Measurements from ENCODE around the gene GRIN3A. TPM values are rescaled to one million over a fixed set of nuclear protein-coding genes. Genes with fewer than 3 reads are reported as not detected.

GRIN3A gene
- total RNA-seq, 1 donor from 2014 or later = 0.15 TPM

- no peak for TF ChIP-seq CTCF (IDR thresholded peaks at IDR 0.05; ENCODE audit: partially characterized antibody, unreplicated experiment)
- Mint-ChIP-seq H3K9me3 (ENCODE audit: unreplicated experiment) (no peaks in the 10 kb centered on the region), H3K4me3 (ENCODE audit: unreplicated experiment) (no peak overlapping the region), H3K27ac (ENCODE audit: unreplicated experiment) (no peak overlapping the region), H3K36me3 (ENCODE audit: unreplicated experiment) (no peaks in the 10 kb centered on the region), H3K4me1 (ENCODE audit: low read depth, unreplicated experiment) (no peaks in the 10 kb centered on the region), H3K27me3 (ENCODE audit: unreplicated experiment) (no peaks in the 10 kb centered on the region)
- no peak for DNase-seq
Observed at GRCh38 chr9:101674165-101674564, 64.3 kb downstream of the GRIN3A start.

GRCh38 chr9:101673642-101674041 lies 64.8 kb downstream of the GRIN3A start:
- TF ChIP-seq CTCF (IDR thresholded peaks at IDR 0.05; ENCODE audit: partially characterized antibody, unreplicated experiment) = no peak
- no peaks in the 10 kb centered on the region for H3K27me3 Mint-ChIP-seq (ENCODE audit: unreplicated experiment)
- DNase-seq = no peak
- H3K27ac Mint-ChIP-seq (ENCODE audit: unreplicated experiment) = no peak overlapping the region
- no peaks in the 10 kb centered on the region for H3K36me3 Mint-ChIP-seq (ENCODE audit: unreplicated experiment)
- H3K4me1 Mint-ChIP-seq (ENCODE audit: low read depth, unreplicated experiment) = no peaks in the 10 kb centered on the region
- H3K9me3 Mint-ChIP-seq (ENCODE audit: unreplicated experiment) = no peaks in the 10 kb centered on the region
- H3K4me3 Mint-ChIP-seq (ENCODE audit: unreplicated experiment) = no peak overlapping the region

- Mint-ChIP-seq H3K4me1 (ENCODE audit: low read depth, unreplicated experiment) (no peaks in the 10 kb centered on the region), H3K27ac (ENCODE audit: unreplicated experiment) (no peak overlapping the region), H3K36me3 (ENCODE audit: unreplicated experiment) (no peaks in the 10 kb centered on the region), H3K9me3 (ENCODE audit: unreplicated experiment) (no peaks in the 10 kb centered on the region), H3K27me3 (ENCODE audit: unreplicated experiment) (no peaks in the 10 kb centered on the region), H3K4me3 (ENCODE audit: unreplicated experiment) (no peak overlapping the region)
- DNase-seq = no peak
- no peak for TF ChIP-seq CTCF (IDR thresholded peaks at IDR 0.05; ENCODE audit: partially characterized antibody, unreplicated experiment)
Observed at GRCh38 chr9:101671567-101671966, 66.9 kb downstream of the GRIN3A start.

- no peaks in the 10 kb centered on the region for H3K36me3 Mint-ChIP-seq (ENCODE audit: unreplicated experiment)
- H3K4me1 Mint-ChIP-seq (ENCODE audit: low read depth, unreplicated experiment) = no peaks in the 10 kb centered on the region
- H3K9me3 Mint-ChIP-seq (ENCODE audit: unreplicated experiment) = no peaks in the 10 kb centered on the region
- no peak for DNase-seq
- H3K27ac Mint-ChIP-seq (ENCODE audit: unreplicated experiment) = no peak overlapping the region
- H3K27me3 Mint-ChIP-seq (ENCODE audit: unreplicated experiment) = no peaks in the 10 kb centered on the region
- no peak for TF ChIP-seq CTCF (IDR thresholded peaks at IDR 0.05; ENCODE audit: partially characterized antibody, unreplicated experiment)
- H3K4me3 Mint-ChIP-seq (ENCODE audit: unreplicated experiment) = no peak overlapping the region
Observed at GRCh38 chr9:101668421-101668820, 70.0 kb downstream of the GRIN3A start.

- no peaks in the 10 kb centered on the region for H3K36me3 Mint-ChIP-seq (ENCODE audit: unreplicated experiment)
- TF ChIP-seq CTCF (IDR thresholded peaks at IDR 0.05; ENCODE audit: partially characterized antibody, unreplicated experiment) = no peak
- no peak for DNase-seq
Observed at GRCh38 chr9:101664453-101664852, 74.0 kb downstream of the GRIN3A start.

More at GRCh38 chr9:101664453-101664852, 74.0 kb downstream of the GRIN3A start:
- H3K27ac Mint-ChIP-seq (ENCODE audit: unreplicated experiment) = no peak overlapping the region
- no peaks in the 10 kb centered on the region for H3K27me3 Mint-ChIP-seq (ENCODE audit: unreplicated experiment)
- no peaks in the 10 kb centered on the region for H3K9me3 Mint-ChIP-seq (ENCODE audit: unreplicated experiment)
- no peaks in the 10 kb centered on the region for H3K4me1 Mint-ChIP-seq (ENCODE audit: low read depth, unreplicated experiment)
- no peak overlapping the region for H3K4me3 Mint-ChIP-seq (ENCODE audit: unreplicated experiment)

All from glutamatergic neuron (in vitro differentiated cells).